ENCODE measurements around the gene ANKRD6. TPM values are rescaled to one million over a fixed set of nuclear protein-coding genes. Genes with fewer than 3 reads are reported as not detected.

The ANKRD6 gene
- total RNA-seq, 1 donor from 2014 or later: 13.3 TPM

DNA sequence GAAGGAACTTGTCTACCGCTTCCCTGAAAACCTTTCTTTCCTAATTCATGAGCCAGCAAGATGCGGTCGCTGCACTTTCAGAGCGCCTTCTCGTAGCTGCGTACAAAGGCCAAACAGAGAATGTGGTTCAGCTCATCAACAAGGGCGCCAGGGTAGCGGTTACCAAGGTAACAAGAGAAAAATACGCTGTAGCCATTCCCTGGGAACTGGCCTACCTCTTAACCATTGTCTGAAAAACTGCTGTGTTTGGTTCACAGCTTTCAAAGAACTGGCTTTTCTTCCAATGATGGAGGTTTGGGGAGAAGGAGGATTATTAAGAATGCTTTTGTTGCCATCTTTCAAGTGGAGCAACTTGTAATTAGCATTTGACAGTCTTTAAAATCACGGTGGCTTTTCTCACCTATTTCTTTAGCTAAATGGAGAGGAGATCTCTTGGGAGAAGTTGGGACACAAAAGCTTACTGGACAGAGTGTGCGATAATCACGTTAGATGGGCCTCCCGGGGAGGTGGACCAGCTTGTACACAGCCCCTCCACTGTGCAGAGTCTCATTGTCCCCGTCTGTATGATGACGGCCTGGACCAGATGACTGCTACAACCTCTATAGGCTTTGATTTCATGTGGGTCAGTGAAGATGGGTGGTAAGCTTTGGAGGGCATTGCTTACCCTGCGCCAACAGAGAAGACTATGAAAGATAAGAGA, 134.1 kb downstream of the ANKRD6 start:
- intact Hi-C loops (cut with DNase I): no loop called here
- H3K27ac ChIP-seq: no peak overlapping the region
- no peak for DNase-seq (ENCODE audit: extremely low spot score in 2 of 2)
- no peaks in the 10 kb centered on the region for H3K27me3 ChIP-seq
- H3K36me3 ChIP-seq: no peaks in the 10 kb centered on the region
- no peak overlapping the region for H3K4me3 ChIP-seq
- H3K9me3 ChIP-seq: no peaks in the 10 kb centered on the region
- H3K4me1 ChIP-seq: peaks cover 13% of the 10 kb centered on the region
- TF ChIP-seq POLR2A (IDR thresholded peaks at IDR 0.05) (no peak), POLR2AphosphoS5 (IDR thresholded peaks at IDR 0.05; ENCODE audit: insufficient read depth in 1 of 2, low read depth in 1 of 2) (no peak)
- TF ChIP-seq, protein P1, sequence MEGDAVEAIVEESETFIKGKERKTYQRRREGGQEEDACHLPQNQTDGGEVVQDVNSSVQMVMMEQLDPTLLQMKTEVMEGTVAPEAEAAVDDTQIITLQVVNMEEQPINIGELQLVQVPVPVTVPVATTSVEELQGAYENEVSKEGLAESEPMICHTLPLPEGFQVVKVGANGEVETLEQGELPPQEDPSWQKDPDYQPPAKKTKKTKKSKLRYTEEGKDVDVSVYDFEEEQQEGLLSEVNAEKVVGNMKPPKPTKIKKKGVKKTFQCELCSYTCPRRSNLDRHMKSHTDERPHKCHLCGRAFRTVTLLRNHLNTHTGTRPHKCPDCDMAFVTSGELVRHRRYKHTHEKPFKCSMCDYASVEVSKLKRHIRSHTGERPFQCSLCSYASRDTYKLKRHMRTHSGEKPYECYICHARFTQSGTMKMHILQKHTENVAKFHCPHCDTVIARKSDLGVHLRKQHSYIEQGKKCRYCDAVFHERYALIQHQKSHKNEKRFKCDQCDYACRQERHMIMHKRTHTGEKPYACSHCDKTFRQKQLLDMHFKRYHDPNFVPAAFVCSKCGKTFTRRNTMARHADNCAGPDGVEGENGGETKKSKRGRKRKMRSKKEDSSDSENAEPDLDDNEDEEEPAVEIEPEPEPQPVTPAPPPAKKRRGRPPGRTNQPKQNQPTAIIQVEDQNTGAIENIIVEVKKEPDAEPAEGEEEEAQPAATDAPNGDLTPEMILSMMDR (IDR thresholded peaks at IDR 0.05): no peak

DNA sequence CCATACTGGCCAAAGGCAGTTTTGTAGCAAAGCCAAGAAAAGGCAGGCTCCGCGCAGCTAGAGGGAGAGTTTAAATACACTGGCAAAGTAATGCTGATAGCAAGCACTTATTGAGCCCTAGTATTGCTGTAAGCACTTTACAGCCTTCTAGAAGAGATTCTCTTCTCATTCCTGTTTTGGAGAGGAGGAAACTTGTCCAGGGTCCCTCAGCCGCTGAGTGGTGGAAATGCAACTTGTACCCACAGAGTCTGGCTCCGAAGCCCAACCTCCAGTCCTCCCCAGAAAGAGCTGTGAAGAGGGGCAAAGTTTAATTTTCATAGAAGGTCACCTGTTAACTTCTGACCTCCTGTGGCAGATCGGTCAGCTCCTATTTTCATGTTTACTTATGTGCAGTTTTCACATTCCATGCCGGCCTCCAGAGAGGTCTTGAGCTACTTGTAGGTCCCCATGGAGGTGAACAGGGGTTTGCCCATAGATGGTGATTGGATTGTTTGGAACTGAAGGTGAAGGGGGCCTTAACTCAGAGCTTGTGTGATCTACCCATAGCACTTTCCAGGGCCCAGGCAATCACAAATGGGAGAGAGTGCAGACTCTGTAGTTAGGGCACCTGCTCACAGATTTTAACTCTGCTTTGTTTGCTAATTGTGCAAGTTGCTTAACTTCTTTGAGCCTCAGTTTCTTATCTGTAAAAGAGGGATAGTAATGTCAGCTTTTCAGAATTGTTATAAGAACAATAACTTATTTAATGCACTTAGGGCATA, 134.9 kb downstream of the ANKRD6 start:
- TF ChIP-seq, protein P1 (IDR thresholded peaks at IDR 0.05): no peak
- TF ChIP-seq POLR2A (IDR thresholded peaks at IDR 0.05) (no peak), POLR2AphosphoS5 (IDR thresholded peaks at IDR 0.05; ENCODE audit: insufficient read depth in 1 of 2, low read depth in 1 of 2) (no peak)
- intact Hi-C loops (cut with DNase I): no loop called here
- Histone ChIP-seq H3K9me3 (no peaks in the 10 kb centered on the region), H3K4me3 (no peak overlapping the region), H3K27ac (no peak overlapping the region), H3K27me3 (no peaks in the 10 kb centered on the region), H3K36me3 (no peaks in the 10 kb centered on the region), H3K4me1 (peaks cover 13% of the 10 kb centered on the region)
- no peak for DNase-seq (ENCODE audit: extremely low spot score in 2 of 2)

DNA sequence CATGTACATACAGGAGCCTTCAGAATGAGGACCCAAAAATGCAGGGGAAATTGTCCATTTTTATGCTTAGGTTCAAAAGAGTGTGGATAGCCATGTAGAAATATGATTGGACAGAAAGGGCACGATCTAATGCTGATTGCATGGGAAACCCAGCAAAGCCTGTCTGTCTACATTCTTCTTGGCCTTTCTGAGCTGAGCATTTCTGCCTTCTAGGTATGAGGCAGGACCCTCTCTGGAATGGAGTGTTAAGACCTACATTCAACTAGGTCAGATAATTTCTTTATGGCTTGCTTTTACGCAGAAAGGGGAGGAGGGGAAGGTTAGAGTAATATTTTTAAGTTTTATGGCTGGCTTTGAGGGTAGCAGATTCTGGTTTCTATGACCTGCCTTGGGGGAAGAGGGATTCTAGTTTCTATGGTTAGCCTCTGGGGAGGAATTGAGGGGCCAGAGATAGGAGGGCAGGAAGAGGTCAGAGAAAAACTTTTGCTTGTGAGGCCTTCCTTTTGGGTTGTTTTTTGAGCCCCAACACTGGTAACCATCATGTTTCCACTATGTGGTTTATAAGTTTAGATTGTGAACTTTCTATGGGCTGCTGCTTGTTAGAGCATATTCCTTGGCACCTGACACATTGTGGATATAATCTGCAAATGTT, 142.1 kb downstream of the ANKRD6 start:
- DNase-seq (ENCODE audit: extremely low spot score in 2 of 2): no peak
- Histone ChIP-seq H3K27ac (no peak overlapping the region), H3K36me3 (no peaks in the 10 kb centered on the region), H3K9me3 (no peaks in the 10 kb centered on the region), H3K4me1 (no peaks in the 10 kb centered on the region), H3K4me3 (no peak overlapping the region), H3K27me3 (no peaks in the 10 kb centered on the region)
- TF ChIP-seq, protein P1 (IDR thresholded peaks at IDR 0.05): no peak
- no peak for TF ChIP-seq POLR2AphosphoS5 (IDR thresholded peaks at IDR 0.05; ENCODE audit: insufficient read depth in 1 of 2, low read depth in 1 of 2)
- TF ChIP-seq POLR2A (IDR thresholded peaks at IDR 0.05): no peak
- intact Hi-C loops (cut with DNase I): no loop called here

DNA sequence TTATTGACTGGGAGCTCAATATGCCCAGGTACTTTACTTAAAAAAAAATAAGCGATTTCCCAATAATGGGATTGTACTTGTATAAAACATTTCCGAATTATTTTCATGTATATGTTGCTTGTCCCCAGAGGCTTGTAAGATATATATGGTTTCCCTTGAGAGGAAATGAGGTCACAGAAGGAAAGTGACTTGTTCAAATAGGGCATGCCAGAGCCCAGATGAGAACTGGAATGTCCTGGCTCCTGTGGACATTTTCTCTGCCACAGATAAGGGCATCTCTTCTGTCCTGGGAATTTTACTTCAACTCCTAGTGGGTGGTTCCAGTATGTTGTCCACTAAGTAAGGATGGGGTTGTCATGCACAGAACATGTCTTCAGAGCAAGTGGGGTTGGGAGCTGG, 142.6 kb downstream of the ANKRD6 start:
- no peak for TF ChIP-seq POLR2A (IDR thresholded peaks at IDR 0.05)
- H3K9me3 ChIP-seq: no peaks in the 10 kb centered on the region
- DNase-seq (ENCODE audit: extremely low spot score in 2 of 2): no peak
- H3K36me3 ChIP-seq: no peaks in the 10 kb centered on the region
- H3K4me1 ChIP-seq: no peaks in the 10 kb centered on the region
- H3K27me3 ChIP-seq: no peaks in the 10 kb centered on the region
- H3K4me3 ChIP-seq: no peak overlapping the region
- intact Hi-C loops (cut with DNase I): no loop called here
- H3K27ac ChIP-seq: no peak overlapping the region

DNA sequence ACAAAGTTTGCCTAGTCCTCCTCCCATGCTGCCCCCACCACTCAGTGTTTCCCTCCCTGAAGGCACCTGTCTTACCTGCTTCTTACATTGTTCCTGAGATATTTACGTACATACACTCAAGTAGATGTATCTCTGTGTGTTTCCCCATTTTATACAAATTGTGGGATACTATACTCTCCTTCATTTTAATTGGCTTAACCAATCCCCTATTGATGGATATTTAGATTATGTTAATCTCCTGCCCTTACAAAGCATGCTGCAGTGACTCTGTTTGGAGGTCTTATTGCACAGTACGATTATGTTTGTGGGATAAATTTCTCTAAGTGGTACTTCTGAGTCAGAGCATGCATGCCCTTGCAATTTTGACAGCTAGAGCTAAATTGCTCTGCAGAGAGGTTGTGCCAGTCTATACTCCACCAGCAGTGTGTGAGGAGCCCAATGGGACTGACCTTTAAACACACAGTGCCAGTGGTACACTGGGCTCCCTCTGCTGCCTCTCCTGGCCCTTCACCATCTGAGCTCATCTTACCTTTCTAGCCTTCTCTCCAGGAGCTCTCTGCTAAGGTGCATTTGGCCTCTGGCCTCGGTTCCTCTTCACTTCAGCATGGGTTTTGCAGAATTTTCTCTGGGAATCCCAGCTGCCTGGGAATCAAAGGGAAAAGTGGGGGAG, 148.2 kb downstream of the ANKRD6 start:
- H3K4me3 ChIP-seq: no peak overlapping the region
- H3K27me3 ChIP-seq: no peaks in the 10 kb centered on the region
- no peaks in the 10 kb centered on the region for H3K9me3 ChIP-seq
- intact Hi-C loops (cut with DNase I): no loop called here
- H3K27ac ChIP-seq: no peak overlapping the region
- no peak for TF ChIP-seq POLR2AphosphoS5 (IDR thresholded peaks at IDR 0.05; ENCODE audit: insufficient read depth in 1 of 2, low read depth in 1 of 2)
- TF ChIP-seq, protein P1 (IDR thresholded peaks at IDR 0.05): no peak
- no peak for TF ChIP-seq POLR2A (IDR thresholded peaks at IDR 0.05)
- DNase-seq (ENCODE audit: extremely low spot score in 2 of 2): no peak
- no peaks in the 10 kb centered on the region for H3K36me3 ChIP-seq
- no peaks in the 10 kb centered on the region for H3K4me1 ChIP-seq

Data from vagina (tissue), 2 donors.